ENCODE results near the gene PIH1D2. TPM values are rescaled to one million over a fixed set of nuclear protein-coding genes. Genes with fewer than 3 reads are reported as not detected.

The PIH1D2 gene
- total and polyA plus RNA-seq, 10 of the 15 experiments (the other 5 are each of a cell fraction or from before 2014, with no cell fraction given), result 0.51 to 3.0 (median 1.5) TPM

Small RNAs within 50 kb of the gene (small RNA-seq; reads per million reads assigned to genes)
- gene AP000907.3, result not detected
- not detected for gene RNU6-893P

Other genes with a start within 250 kb of the PIH1D2 start
Only the 7 nearest of the 16 such genes appear.
- gene DLAT, start 48.6 kb downstream of the PIH1D2 start, total RNA-seq (2014; rRNA removed), result 51.2 and 54.1 TPM in 2 replicates
- 44.3 and 45.6 TPM in 2 replicates for gene DLAT, start 48.6 kb downstream of the PIH1D2 start, total RNA-seq (2014; rRNA removed; fragmentation: Illumina TruSeq; extraction: Trizol)
- gene DLAT, start 48.6 kb downstream of the PIH1D2 start, total RNA-seq (2021), result 38.2 and 38.8 TPM in 2 replicates
- 42.0 and 43.8 TPM in 2 replicates for gene DLAT, start 48.6 kb downstream of the PIH1D2 start, polyA plus RNA-seq (2011; rRNA removed)
- gene DLAT, start 48.6 kb downstream of the PIH1D2 start, polyA plus RNA-seq (2014; fragmentation: Illumina TruSeq; extraction: Trizol), result 55.2 and 67.2 TPM in 2 replicates
- gene DLAT, start 48.6 kb downstream of the PIH1D2 start, polyA plus RNA-seq (2014; fragmentation: Nextera tagmentation; extraction: Ambion mirVana), result 10 to 100 TPM; 16.5 to 21.4 TPM
- gene DLAT, start 48.6 kb downstream of the PIH1D2 start, polyA plus RNA-seq (2014; rRNA removed), result 27.9 and 36.0 TPM in 2 replicates
- 10 to 100 TPM; 71.3 to 79.9 TPM for gene DLAT, start 48.6 kb downstream of the PIH1D2 start, polyA plus RNA-seq (2016; fragmentation: Nextera tagmentation; extraction: Ambion mirVana)
- 16.3 and 20.6 TPM in 2 replicates for gene NKAPD1, start 282 bp upstream of the PIH1D2 start, total RNA-seq (2014; rRNA removed)
- 38.7 TPM in 2 replicates for gene NKAPD1, start 282 bp upstream of the PIH1D2 start, total RNA-seq (2014; rRNA removed; fragmentation: Illumina TruSeq; extraction: Trizol)
- 18.1 and 19.2 TPM in 2 replicates for gene NKAPD1, start 282 bp upstream of the PIH1D2 start, total RNA-seq (2021)
- gene NKAPD1, start 282 bp upstream of the PIH1D2 start, polyA plus RNA-seq (2011; rRNA removed), result 22.3 and 37.5 TPM in 2 replicates
- gene NKAPD1, start 282 bp upstream of the PIH1D2 start, polyA plus RNA-seq (2014; fragmentation: Illumina TruSeq; extraction: Trizol), result 43.3 and 53.9 TPM in 2 replicates
- gene NKAPD1, start 282 bp upstream of the PIH1D2 start, polyA plus RNA-seq (2014; fragmentation: Nextera tagmentation; extraction: Ambion mirVana), result 10 to 100 TPM in 1 of 2 experiments, 1 to 10 TPM in 1; 9.6 to 11.5 TPM
- gene NKAPD1, start 282 bp upstream of the PIH1D2 start, polyA plus RNA-seq (2014; rRNA removed), result 14.7 and 17.6 TPM in 2 replicates
- 10 to 100 TPM; 19.2 to 21.5 TPM for gene NKAPD1, start 282 bp upstream of the PIH1D2 start, polyA plus RNA-seq (2016; fragmentation: Nextera tagmentation; extraction: Ambion mirVana)
- gene TIMM8B, start 12.7 kb upstream of the PIH1D2 start, total RNA-seq (2014; rRNA removed), result 143 and 155 TPM in 2 replicates
- gene TIMM8B, start 12.7 kb upstream of the PIH1D2 start, total RNA-seq (2014; rRNA removed; fragmentation: Illumina TruSeq; extraction: Trizol), result 71.5 and 76.0 TPM in 2 replicates
- 72.7 and 83.0 TPM in 2 replicates for gene TIMM8B, start 12.7 kb upstream of the PIH1D2 start, total RNA-seq (2021)
- 76.8 and 92.4 TPM in 2 replicates for gene TIMM8B, start 12.7 kb upstream of the PIH1D2 start, polyA plus RNA-seq (2011; rRNA removed)
- 26.4 and 64.9 TPM in 2 replicates for gene TIMM8B, start 12.7 kb upstream of the PIH1D2 start, polyA plus RNA-seq (2014; fragmentation: Illumina TruSeq; extraction: Trizol)
- 100 to 1,000 TPM; 247 to 271 TPM for gene TIMM8B, start 12.7 kb upstream of the PIH1D2 start, polyA plus RNA-seq (2014; fragmentation: Nextera tagmentation; extraction: Ambion mirVana)
- 123 and 154 TPM in 2 replicates for gene TIMM8B, start 12.7 kb upstream of the PIH1D2 start, polyA plus RNA-seq (2014; rRNA removed)
- gene TIMM8B, start 12.7 kb upstream of the PIH1D2 start, polyA plus RNA-seq (2016; fragmentation: Nextera tagmentation; extraction: Ambion mirVana), result 100 to 1,000 TPM; 201 to 214 TPM
- gene SDHD, start 12.9 kb upstream of the PIH1D2 start, total RNA-seq (2014; rRNA removed), result 138 and 162 TPM in 2 replicates
- gene SDHD, start 12.9 kb upstream of the PIH1D2 start, total RNA-seq (2014; rRNA removed; fragmentation: Illumina TruSeq; extraction: Trizol), result 114 and 119 TPM in 2 replicates
- 117 and 120 TPM in 2 replicates for gene SDHD, start 12.9 kb upstream of the PIH1D2 start, total RNA-seq (2021)
- 198 and 232 TPM in 2 replicates for gene SDHD, start 12.9 kb upstream of the PIH1D2 start, polyA plus RNA-seq (2011; rRNA removed)
- 142 and 159 TPM in 2 replicates for gene SDHD, start 12.9 kb upstream of the PIH1D2 start, polyA plus RNA-seq (2014; fragmentation: Illumina TruSeq; extraction: Trizol)
- gene SDHD, start 12.9 kb upstream of the PIH1D2 start, polyA plus RNA-seq (2014; fragmentation: Nextera tagmentation; extraction: Ambion mirVana), result 100 to 1,000 TPM; 469 to 775 TPM
- gene SDHD, start 12.9 kb upstream of the PIH1D2 start, polyA plus RNA-seq (2014; rRNA removed), result 119 and 133 TPM in 2 replicates
- 100 to 1,000 TPM; 312 to 346 TPM for gene SDHD, start 12.9 kb upstream of the PIH1D2 start, polyA plus RNA-seq (2016; fragmentation: Nextera tagmentation; extraction: Ambion mirVana)
- gene IL18, start 90.1 kb upstream of the PIH1D2 start, total RNA-seq (2014; rRNA removed), result 0.11 and 0.17 TPM in 2 replicates
- 0.32 and 0.40 TPM in 2 replicates for gene IL18, start 90.1 kb upstream of the PIH1D2 start, total RNA-seq (2014; rRNA removed; fragmentation: Illumina TruSeq; extraction: Trizol)
- 0.21 and 0.24 TPM in 2 replicates for gene IL18, start 90.1 kb upstream of the PIH1D2 start, total RNA-seq (2021)
- 0.12 TPM in 1 of 2 replicates, not detected in the other for gene IL18, start 90.1 kb upstream of the PIH1D2 start, polyA plus RNA-seq (2011; rRNA removed)
- 0.38 TPM in 1 of 2 replicates, not detected in the other for gene IL18, start 90.1 kb upstream of the PIH1D2 start, polyA plus RNA-seq (2014; fragmentation: Illumina TruSeq; extraction: Trizol)
- under 1 TPM; 0.40 to 0.42 TPM for gene IL18, start 90.1 kb upstream of the PIH1D2 start, polyA plus RNA-seq (2014; fragmentation: Nextera tagmentation; extraction: Ambion mirVana)
- 0.27 and 0.34 TPM in 2 replicates for gene IL18, start 90.1 kb upstream of the PIH1D2 start, polyA plus RNA-seq (2014; rRNA removed)
- gene IL18, start 90.1 kb upstream of the PIH1D2 start, polyA plus RNA-seq (2016; fragmentation: Nextera tagmentation; extraction: Ambion mirVana), result under 1 TPM; 0.15 to 0.19 TPM
- 0.16 TPM in 1 of 2 replicates, not detected in the other for gene TEX12, start 93.4 kb upstream of the PIH1D2 start, total RNA-seq (2014; rRNA removed)
- 0.18 and 0.41 TPM in 2 replicates for gene TEX12, start 93.4 kb upstream of the PIH1D2 start, total RNA-seq (2014; rRNA removed; fragmentation: Illumina TruSeq; extraction: Trizol)
- 0.51 TPM in 1 of 2 replicates, not detected in the other for gene TEX12, start 93.4 kb upstream of the PIH1D2 start, total RNA-seq (2021)
- gene TEX12, start 93.4 kb upstream of the PIH1D2 start, polyA plus RNA-seq (2011; rRNA removed), result 0.11 and 0.27 TPM in 2 replicates
- 0.50 and 1.1 TPM in 2 replicates for gene TEX12, start 93.4 kb upstream of the PIH1D2 start, polyA plus RNA-seq (2014; fragmentation: Illumina TruSeq; extraction: Trizol)
- gene TEX12, start 93.4 kb upstream of the PIH1D2 start, polyA plus RNA-seq (2014; fragmentation: Nextera tagmentation; extraction: Ambion mirVana), result 1 to 10 TPM in 1 of 2 experiments, under 1 TPM in 1; 0.79 to 1.3 TPM
- gene TEX12, start 93.4 kb upstream of the PIH1D2 start, polyA plus RNA-seq (2014; rRNA removed), result 0.14 and 0.29 TPM in 2 replicates
- gene TEX12, start 93.4 kb upstream of the PIH1D2 start, polyA plus RNA-seq (2016; fragmentation: Nextera tagmentation; extraction: Ambion mirVana), result under 1 TPM; 0.28 to 0.68 TPM
- 0.51 and 0.54 TPM in 2 replicates for gene BCO2, start 101.5 kb upstream of the PIH1D2 start, total RNA-seq (2014; rRNA removed)
- 0.63 and 0.74 TPM in 2 replicates for gene BCO2, start 101.5 kb upstream of the PIH1D2 start, total RNA-seq (2014; rRNA removed; fragmentation: Illumina TruSeq; extraction: Trizol)
- gene BCO2, start 101.5 kb upstream of the PIH1D2 start, total RNA-seq (2021), result 0.51 and 0.56 TPM in 2 replicates
- gene BCO2, start 101.5 kb upstream of the PIH1D2 start, polyA plus RNA-seq (2011; rRNA removed), result 1.0 and 2.4 TPM in 2 replicates
- 0.13 and 0.62 TPM in 2 replicates for gene BCO2, start 101.5 kb upstream of the PIH1D2 start, polyA plus RNA-seq (2014; fragmentation: Illumina TruSeq; extraction: Trizol)
- under 1 TPM; 0.29 to 0.42 TPM for gene BCO2, start 101.5 kb upstream of the PIH1D2 start, polyA plus RNA-seq (2014; fragmentation: Nextera tagmentation; extraction: Ambion mirVana)
- gene BCO2, start 101.5 kb upstream of the PIH1D2 start, polyA plus RNA-seq (2014; rRNA removed), result 0.77 and 1.7 TPM in 2 replicates
- gene BCO2, start 101.5 kb upstream of the PIH1D2 start, polyA plus RNA-seq (2016; fragmentation: Nextera tagmentation; extraction: Ambion mirVana), result under 1 TPM; 0.53 to 0.70 TPM

Measured in GM12878 (cell line).